Gastrocnemius medialis (tissue), 4 donors: ENCODE results near the gene TBL3. TPM values are rescaled to one million over a fixed set of nuclear protein-coding genes. Genes with fewer than 3 reads are reported as not detected.

Source experiments
- ATAC-seq, 2 donors: fragments of 150-250 bp; one replicate each; pipeline ENCODE4 v1.9.1; 2016
- DNase-seq, 2 donors: peaks; one replicate each; pipeline ENCODE4 v3.0.0-alpha.2; 2019
- H3K27ac ChIP-seq, 4 donors: fragments of 200-600 bp; sonication (generic); 1 replicate in 1 of 4; 2 replicates in 3 of 4; pipeline ENCODE4 v1.5.1; 2016 to 2018; ENCODE audit warnings: mild to moderate bottlenecking in 2 of 4, moderate library complexity in 1 of 4
- H3K27me3 ChIP-seq, 3 donors: fragments of 200-600 bp; sonication (generic) in 2 of 3; 1 replicate in 1 of 3; 2 replicates in 2 of 3; pipeline versions ENCODE4 v1.5.1 to v1.6.0; 2016 to 2019; ENCODE audit warnings: mild to moderate bottlenecking in 1 of 3, moderate library complexity in 1 of 3
- H3K36me3 ChIP-seq, 2 donors: fragments of 200-600 bp; sonication (generic) in 1 of 2; one replicate each; pipeline ENCODE4 v1.5.1; 2017 to 2018
- H3K4me1 ChIP-seq, 2 donors: fragments of 200-600 bp; sonication (generic) in 1 of 2; one replicate each; pipeline ENCODE4 v1.5.1; 2016 to 2017; ENCODE audit warnings: mild to moderate bottlenecking in 2 of 2
- H3K4me3 ChIP-seq, 4 donors: fragments of 200-600 bp; sonication (generic) in 3 of 4; 1 replicate in 1 of 4; 2 replicates in 3 of 4; pipeline ENCODE4 v1.5.1; 2016 to 2019; ENCODE audit warnings: mild to moderate bottlenecking in 2 of 4
- H3K9me3 ChIP-seq, 3 donors: fragments of 200-600 bp; sonication (generic) in 2 of 3; 1 replicate in 1 of 3; 2 replicates in 2 of 3; pipeline ENCODE4 v1.5.1; 2016 to 2019
- CTCF ChIP-seq, 5 experiments: fragments of 450-650 bp in 3 of 5; fragments of 200-600 bp in 2 of 5; sonication (generic) in 2 of 5; IDR thresholded peaks in 4 of 5; conservative IDR thresholded peaks in 1 of 5; 1 replicate in 4 of 5; 2 replicates in 1 of 5; pipeline ENCODE4 v1.5.1; 2016 to 2019; ENCODE audit warnings: antibody characterized with exemption in 5 of 5, mild to moderate bottlenecking in 3 of 5, moderate library complexity in 3 of 5
- POLR2A ChIP-seq, 2 donors: fragments of 450-650 bp; IDR thresholded peaks; one replicate each; pipeline ENCODE4 v1.6.1; 2017; ENCODE audit warnings: antibody characterized with exemption in 2 of 2, mild to moderate bottlenecking in 2 of 2, moderate library complexity in 2 of 2
- in situ Hi-C, 4 donors: fragments of 200-750 bp; cut with MboI; loops; one replicate each; pipeline versions ENCODE4 v1.15.0 to v1.8.0; 2017; ENCODE audit warnings: low sequenced_read_pairs in 4 of 4
- intact Hi-C: fragments of 100-400 bp; cut with DNase I; formaldehyde crosslinking; loops from one replicate; pipeline ENCODE4 v1.15.1; 2023; ENCODE audit warnings: low total_unique reads
- total RNA-seq, 4 donors: library from RNA; depleted of rRNA; stranded (reverse); fragments of >200 nt; gene quantifications; one replicate each; pipeline versions ENCODE4 v1.1.0 to v1.2.3, GENCODE V29; 2016

TBL3 gene
- total RNA-seq, 4 donors from 2014 or later: 48.2 to 79.5 (median 71.4) TPM

- H3K27ac ChIP-seq: peak overlapping the region; percentile 98 to 100 (median 98)
- no peak overlapping the region for H3K4me3 ChIP-seq
- ATAC-seq: no peak
- no peak for DNase-seq
- intact Hi-C loops (loop anchor here (10.0 kb wide), 1 partner anchor 589 kb away; the partner anchor contains the start of genes CEMP1 and PDPK1), in situ Hi-C loops (no loop called here)
- H3K36me3 ChIP-seq: no peaks in the 10 kb centered on the region
- TF ChIP-seq POLR2A (IDR thresholded peaks at IDR 0.05) (no peak), CTCF (IDR thresholded peaks at IDR 0.05 in 4 of 5, conservative IDR thresholded peaks at IDR 0.05 in 1 of 5) (no peak)
- H3K9me3 ChIP-seq: no peaks in the 10 kb centered on the region
- H3K4me1 ChIP-seq: peaks cover 39 to 69% of the 10 kb centered on the region in 2 donors
- no peaks in the 10 kb centered on the region for H3K27me3 ChIP-seq
Measured at GRCh38 chr16:1945559-1946391, 26.1 kb upstream of the TBL3 start.

- no peak for TF ChIP-seq CTCF (IDR thresholded peaks at IDR 0.05 in 4 of 5, conservative IDR thresholded peaks at IDR 0.05 in 1 of 5)
- TF ChIP-seq POLR2A (IDR thresholded peaks at IDR 0.05): no peak
- Histone ChIP-seq H3K9me3 (no peaks in the 10 kb centered on the region), H3K27ac (peak overlapping the region; percentile 98 to 100 (median 98)), H3K27me3 (no peaks in the 10 kb centered on the region), H3K4me1 (peaks cover 37 to 70% of the 10 kb centered on the region in 2 donors), H3K36me3 (no peaks in the 10 kb centered on the region), H3K4me3 (no peak overlapping the region)
- ATAC-seq (no peak), DNase-seq (peak in 1 of 2 donors; percentile 46)
- in situ Hi-C loops: no loop called here
- intact Hi-C loops: loop anchor here (10.0 kb wide), 1 partner anchor 588 kb away; the partner anchor contains the start of genes CEMP1 and PDPK1
Measured at GRCh38 chr16:1946495-1947368, 25.1 kb upstream of the TBL3 start.

GRCh38 chr16:1947369-1947670, 24.5 kb upstream of the TBL3 start:
- ATAC-seq (no peak), DNase-seq (peak in 1 of 2 donors; percentile 55)
- Histone ChIP-seq H3K27me3 (no peaks in the 10 kb centered on the region), H3K4me3 (no peak overlapping the region), H3K9me3 (no peaks in the 10 kb centered on the region), H3K27ac (peak overlapping the region; percentile 98 to 100 (median 98)), H3K36me3 (no peaks in the 10 kb centered on the region), H3K4me1 (peaks cover 31 to 69% of the 10 kb centered on the region in 2 donors)
- no peak for TF ChIP-seq CTCF (IDR thresholded peaks at IDR 0.05 in 4 of 5, conservative IDR thresholded peaks at IDR 0.05 in 1 of 5)
- TF ChIP-seq POLR2A (IDR thresholded peaks at IDR 0.05): no peak
- intact Hi-C loops (loop anchor here (10.0 kb wide), 1 partner anchor 587 kb away; the partner anchor contains the start of genes CEMP1 and PDPK1), in situ Hi-C loops (no loop called here)

DNA sequence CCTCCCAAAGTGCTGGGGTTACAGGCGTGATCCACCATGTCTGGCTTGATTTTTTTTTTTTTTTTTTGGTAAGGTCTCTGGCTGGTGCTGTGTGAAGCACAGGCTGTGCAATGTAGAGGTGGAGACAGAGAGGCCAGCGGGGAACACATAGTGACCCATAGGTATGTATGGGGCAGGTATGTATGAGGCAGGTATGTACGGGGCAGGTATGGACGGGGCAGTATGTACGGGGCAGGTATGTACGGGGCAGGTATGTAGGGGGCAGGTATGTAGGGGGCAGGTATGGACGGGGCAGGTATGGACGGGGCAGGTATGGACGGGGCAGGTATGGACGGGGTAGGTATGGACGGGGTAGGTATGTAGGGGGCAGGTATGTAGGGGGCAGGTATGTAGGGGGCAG, 22.3 kb upstream of the TBL3 start:
- DNase-seq: no peak
- Histone ChIP-seq H3K27ac (peak overlapping the region; percentile 70 to 100 (median 98)), H3K27me3 (no peaks in the 10 kb centered on the region), H3K4me3 (no peak overlapping the region), H3K36me3 (no peaks in the 10 kb centered on the region), H3K9me3 (no peaks in the 10 kb centered on the region), H3K4me1 (peaks cover 39 to 83% of the 10 kb centered on the region in 2 donors)
- TF ChIP-seq POLR2A (IDR thresholded peaks at IDR 0.05): no peak
- no peak for TF ChIP-seq CTCF (IDR thresholded peaks at IDR 0.05 in 4 of 5, conservative IDR thresholded peaks at IDR 0.05 in 1 of 5)
- ATAC-seq: no peak
- intact Hi-C loops: loop anchor here (10.0 kb wide), 1 partner anchor 585 kb away; the partner anchor contains the start of genes CEMP1 and PDPK1
- in situ Hi-C loops: no loop called here
